H1 (cell line): ENCODE results near the gene HPN.

ENCODE experiments used
- CEBPB ChIP-seq: IDR thresholded peaks from 2 replicates; pipeline ENCODE4 v1.6.1; 2012; ENCODE audit warnings: low read depth, low read length
- CTCF ChIP-seq, 3 experiments: IDR thresholded peaks; 1 replicate in 2 of 3; 2 replicates in 1 of 3; pipeline versions ENCODE4 v1.5.1 to v1.6.1; 2011; ENCODE audit warnings: low read length in 3 of 3, mild to moderate bottlenecking in 3 of 3, inconsistent platforms in 2 of 3, low read depth in 1 of 3, moderate library complexity in 1 of 3; ENCODE audit not compliant: insufficient read depth in 1 of 3; ENCODE audit errors: control extremely low read depth in 1 of 3
- EP300 ChIP-seq, 2 experiments: IDR thresholded peaks; 1 replicate in 1 of 2; 2 replicates in 1 of 2; pipeline ENCODE4 v1.6.1; 2011 to 2012; ENCODE audit warnings: low read depth in 2 of 2, low read length in 2 of 2, mild to moderate bottlenecking in 2 of 2, borderline replicate concordance in 1 of 2, inconsistent platforms in 1 of 2, moderate library complexity in 1 of 2
- POLR2A ChIP-seq, 2 experiments: IDR thresholded peaks; 1 replicate in 1 of 2; 2 replicates in 1 of 2; pipeline ENCODE4 v1.6.1; 2011; ENCODE audit warnings: low read depth in 2 of 2, low read length in 2 of 2, mild to moderate bottlenecking in 2 of 2; ENCODE audit errors: control extremely low read depth in 1 of 2
- SIX5 ChIP-seq: IDR thresholded peaks from 2 replicates; pipeline ENCODE4 v1.6.1; 2011; ENCODE audit warnings: mild to moderate bottlenecking, low read depth, low read length

GRCh38 chr19:35059799-35060091 lies 18.2 kb downstream of the HPN start:
- TF ChIP-seq POLR2A (IDR thresholded peaks at IDR 0.05; ENCODE audit: control extremely low read depth in 1 of 2, low read depth in 2 of 2, low read length in 2 of 2) (no peak), SIX5 (no peak), CEBPB (no peak), EP300 (IDR thresholded peaks at IDR 0.05; ENCODE audit: borderline replicate concordance in 1 of 2, low read depth in 2 of 2, low read length in 2 of 2) (no peak), CTCF (IDR thresholded peaks at IDR 0.05; ENCODE audit: control extremely low read depth in 1 of 3, insufficient read depth in 1 of 3, low read depth in 1 of 3, low read length in 3 of 3) (no peak)
